Adrenal gland (tissue), 5 donors: ENCODE measurements around the gene GFOD2.

ENCODE experiments used
- POLR2A ChIP-seq, 2 donors: fragments of 450-650 bp; IDR thresholded peaks; one replicate each; pipeline ENCODE4 v1.6.1; 2017; ENCODE audit warnings: antibody characterized with exemption in 2 of 2, mild to moderate bottlenecking in 2 of 2, moderate library complexity in 1 of 2
- TF ChIP-seq, protein P1 (sequence below), 6 experiments: fragments of 450-650 bp in 4 of 6; fragments of 200-600 bp in 2 of 6; sonication (generic) in 1 of 6; IDR thresholded peaks; 1 replicate in 5 of 6; 2 replicates in 1 of 6; pipeline versions ENCODE4 v1.5.1 to v1.8.0; 2016 to 2021; ENCODE audit warnings: antibody characterized with exemption in 6 of 6, mild to moderate bottlenecking in 2 of 6, moderate library complexity in 1 of 6
- donor health status: DM: no; HTN: no; CAD: no.

DNA sequence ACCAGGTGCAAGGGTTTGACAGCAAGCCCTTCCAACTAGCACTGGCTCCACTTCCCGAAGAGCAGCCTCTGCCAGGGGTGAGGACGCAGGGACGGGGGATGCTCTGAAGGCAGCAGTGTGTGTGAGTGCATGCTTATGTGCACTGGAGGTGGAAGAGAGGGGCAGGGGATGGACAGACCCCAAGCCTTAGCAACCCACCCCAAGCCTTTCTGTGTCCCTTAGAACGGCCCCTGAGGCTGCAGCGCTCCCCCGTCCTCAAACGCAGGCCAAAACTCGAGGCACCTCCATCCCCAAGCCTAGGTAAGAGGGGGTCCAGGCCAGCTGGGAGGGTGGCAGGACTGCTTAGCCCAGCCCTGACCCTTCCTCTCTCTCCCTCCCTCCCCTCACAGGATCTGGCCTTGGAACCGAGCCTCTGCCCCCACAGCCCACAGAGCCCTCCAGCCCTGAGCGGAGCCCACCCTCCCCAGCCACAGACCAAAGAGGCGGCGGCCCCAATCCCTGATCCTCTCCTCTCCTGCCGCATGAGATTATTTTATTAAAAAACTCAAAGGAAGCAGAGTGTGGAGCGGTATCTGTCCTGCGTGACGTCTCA, 62.0 kb downstream of the GFOD2 start:
- TF ChIP-seq, protein P1, sequence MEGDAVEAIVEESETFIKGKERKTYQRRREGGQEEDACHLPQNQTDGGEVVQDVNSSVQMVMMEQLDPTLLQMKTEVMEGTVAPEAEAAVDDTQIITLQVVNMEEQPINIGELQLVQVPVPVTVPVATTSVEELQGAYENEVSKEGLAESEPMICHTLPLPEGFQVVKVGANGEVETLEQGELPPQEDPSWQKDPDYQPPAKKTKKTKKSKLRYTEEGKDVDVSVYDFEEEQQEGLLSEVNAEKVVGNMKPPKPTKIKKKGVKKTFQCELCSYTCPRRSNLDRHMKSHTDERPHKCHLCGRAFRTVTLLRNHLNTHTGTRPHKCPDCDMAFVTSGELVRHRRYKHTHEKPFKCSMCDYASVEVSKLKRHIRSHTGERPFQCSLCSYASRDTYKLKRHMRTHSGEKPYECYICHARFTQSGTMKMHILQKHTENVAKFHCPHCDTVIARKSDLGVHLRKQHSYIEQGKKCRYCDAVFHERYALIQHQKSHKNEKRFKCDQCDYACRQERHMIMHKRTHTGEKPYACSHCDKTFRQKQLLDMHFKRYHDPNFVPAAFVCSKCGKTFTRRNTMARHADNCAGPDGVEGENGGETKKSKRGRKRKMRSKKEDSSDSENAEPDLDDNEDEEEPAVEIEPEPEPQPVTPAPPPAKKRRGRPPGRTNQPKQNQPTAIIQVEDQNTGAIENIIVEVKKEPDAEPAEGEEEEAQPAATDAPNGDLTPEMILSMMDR (IDR thresholded peaks at IDR 0.05), result no peak
- no peak for TF ChIP-seq POLR2A (IDR thresholded peaks at IDR 0.05)
